Keratinocyte (primary cell): ENCODE results near the gene RTP2. TPM values are rescaled to one million over a fixed set of nuclear protein-coding genes. Genes with fewer than 3 reads are reported as not detected.

Experiments used
- DNase-seq: peaks from one replicate; pipeline ENCODE4 v3.0.0-alpha.2; 2011; ENCODE audit warnings: low read depth, missing footprints, low spot score
- FAIRE-seq: peaks from 2 replicates; lab custom pipeline; 2011; peaks lifted over from hg19 to GRCh38; lab: Jason Lieb, UNC
- H2AFZ ChIP-seq: 2 replicates; pipeline ENCODE4 v1.6.0; 2012; ENCODE audit warnings: low read length, control low read depth, inconsistent platforms; ENCODE audit not compliant: control insufficient read depth
- H3K27ac ChIP-seq: 2 replicates; pipeline ENCODE4 v1.5.1; 2011; ENCODE audit warnings: low read length; ENCODE audit not compliant: control insufficient read depth, insufficient read depth
- H3K27me3 ChIP-seq: 3 replicates; pipeline ENCODE4 v1.6.0; 2011; ENCODE audit warnings: low read length; ENCODE audit not compliant: control insufficient read depth, insufficient read depth; ENCODE audit errors: extremely low read depth
- H3K36me3 ChIP-seq, 2 experiments: 2 replicates in 1 of 2; 3 replicates in 1 of 2; pipeline ENCODE4 v1.5.1; 2011; ENCODE audit warnings: low read length in 2 of 2, mild to moderate bottlenecking in 1 of 2; ENCODE audit not compliant: control insufficient read depth in 2 of 2, insufficient read depth in 2 of 2; ENCODE audit errors: extremely low read depth in 1 of 2
- H3K4me1 ChIP-seq: 3 replicates; pipeline ENCODE4 v1.5.1; 2011; ENCODE audit warnings: low read length; ENCODE audit not compliant: control insufficient read depth, insufficient read depth; ENCODE audit errors: extremely low read depth
- H3K4me2 ChIP-seq: 3 replicates; pipeline ENCODE4 v1.6.0; 2011; ENCODE audit warnings: low read depth, low read length; ENCODE audit not compliant: control insufficient read depth, insufficient read depth; ENCODE audit errors: extremely low read depth
- H3K4me3 ChIP-seq, 3 experiments: fragments of 200-600 bp in 1 of 3; sonication (generic) in 1 of 3; 2 replicates in 2 of 3; 3 replicates in 1 of 3; pipeline ENCODE4 v1.5.1; 2011 to 2016; ENCODE audit warnings: low read length in 3 of 3, mild to moderate bottlenecking in 3 of 3, control low read depth in 2 of 3, inconsistent platforms in 1 of 3, low read depth in 1 of 3, mixed read lengths in 1 of 3, mixed run types in 1 of 3, moderate library complexity in 1 of 3; ENCODE audit not compliant: control insufficient read depth in 2 of 3, insufficient read depth in 2 of 3; ENCODE audit errors: extremely low read depth in 1 of 3
- H3K79me2 ChIP-seq: 2 replicates; pipeline ENCODE4 v1.6.0; 2012; ENCODE audit warnings: low read length; ENCODE audit not compliant: control insufficient read depth, insufficient read depth
- H3K9ac ChIP-seq: 3 replicates; pipeline ENCODE4 v1.6.0; 2011; ENCODE audit warnings: low read length; ENCODE audit not compliant: control insufficient read depth, insufficient read depth; ENCODE audit errors: extremely low read depth
- H3K9me1 ChIP-seq: 3 replicates; pipeline ENCODE4 v1.6.0; 2011; ENCODE audit warnings: low read length; ENCODE audit not compliant: control insufficient read depth, insufficient read depth; ENCODE audit errors: extremely low read depth
- H3K9me3 ChIP-seq: 2 replicates; pipeline ENCODE4 v1.5.1; 2012; ENCODE audit warnings: low read depth, low read length; ENCODE audit not compliant: control insufficient read depth
- H4K20me1 ChIP-seq: 3 replicates; pipeline ENCODE4 v1.6.0; 2011; ENCODE audit warnings: low read length; ENCODE audit not compliant: control insufficient read depth, insufficient read depth; ENCODE audit errors: extremely low read depth
- CTCF ChIP-seq, 3 experiments: IDR thresholded peaks in 1 of 3; conservative IDR thresholded peaks in 1 of 3; optimal IDR thresholded peaks in 1 of 3; 2 replicates in 2 of 3; 3 replicates in 1 of 3; pipeline versions ENCODE3 to v1.5.1; 2011; ENCODE audit warnings: low read length in 3 of 3, mild to moderate bottlenecking in 3 of 3, moderate library complexity in 2 of 3, control low read depth in 1 of 3, inconsistent platforms in 1 of 3; ENCODE audit not compliant: insufficient read depth in 2 of 3; ENCODE audit errors: extremely low read depth in 1 of 3
- EZH2 ChIP-seq: IDR thresholded peaks from one replicate; pipeline ENCODE4 v1.6.1; 2012; ENCODE audit warnings: inconsistent platforms, mild to moderate bottlenecking, low read length, moderate library complexity
- dilution Hi-C: fragments of 300-500 bp; cut with MboI; formaldehyde crosslinking; loops from one replicate; pipeline ENCODE4 v1.7.0; 2020; ENCODE audit warnings: low sequenced_read_pairs; ENCODE audit not compliant: extremely low pct_ligation_motif_present
- polyA plus RNA-seq, 5 experiments: library from polyadenylated mRNA; depleted of rRNA in 3 of 5; stranded (reverse) in 3 of 5; stranded (forward) in 1 of 5; unstranded in 1 of 5; fragments of >200 nt; gene quantifications; 1 replicate in 1 of 5; 2 replicates in 3 of 5; 3 replicates in 1 of 5; pipeline versions ENCODE4 v1.2.1 to v1.2.3, GENCODE V29; 2011 to 2012; ENCODE audit warnings: missing spikeins in 2 of 5, low read depth in 1 of 5, low replicate concordance in 1 of 5

The RTP2 gene
- polyA plus RNA-seq, 1 donor (not counting 4 experiments of a cell fraction or from before 2014, with no cell fraction given) = not detected

GRCh38 chr3:187740421-187741399, 38.4 kb upstream of the RTP2 start:
- dilution Hi-C loops = loop anchor here (25.0 kb wide), 1 partner anchor 1197 kb away; no protein-coding TSS in a partner anchor

GRCh38 chr3:187739561-187740332, 37.4 kb upstream of the RTP2 start:
- peak overlapping the region; percentile 95 for H3K4me2 ChIP-seq
- no peak for DNase-seq
- peak overlapping the region; percentile 89 for H3K27ac ChIP-seq
- peak overlapping the region; percentile 8 to 100 (median 81) for H3K4me3 ChIP-seq
- no peaks in the 10 kb centered on the region for H4K20me1 ChIP-seq
- peak overlapping the region; percentile 81 for H3K9ac ChIP-seq
- H3K9me3 ChIP-seq = no peaks in the 10 kb centered on the region
- no peak for FAIRE-seq
- H3K36me3 ChIP-seq = no peaks in the 10 kb centered on the region
- H3K27me3 ChIP-seq = no peaks in the 10 kb centered on the region
- H3K9me1 ChIP-seq = no peaks in the 10 kb centered on the region
- dilution Hi-C loops = loop anchor here (25.0 kb wide), 1 partner anchor 1198 kb away; no protein-coding TSS in a partner anchor
- peak overlapping the region; percentile 93 for H2AFZ ChIP-seq
- TF ChIP-seq EZH2 (no peak), CTCF (optimal IDR thresholded peaks at IDR 0.05 in 1 of 3, IDR thresholded peaks at IDR 0.05 in 1 of 3, conservative IDR thresholded peaks at IDR 0.05 in 1 of 3; ENCODE audit: extremely low read depth in 1 of 3, insufficient read depth in 2 of 3, low read length in 3 of 3) (peak; percentile 89 to 96 (median 93))
- H3K4me1 ChIP-seq = peaks cover 62% of the 10 kb centered on the region
- peaks cover 40% of the 10 kb centered on the region for H3K79me2 ChIP-seq

More at GRCh38 chr3:187740421-187741399, 38.4 kb upstream of the RTP2 start:
- H3K79me2 ChIP-seq = peaks cover 42% of the 10 kb centered on the region
- peak overlapping the region; percentile 93 for H2AFZ ChIP-seq
- H3K9me3 ChIP-seq = no peaks in the 10 kb centered on the region
- no peak for TF ChIP-seq EZH2
- peak; percentile 83 to 96 (median 95) for TF ChIP-seq CTCF (optimal IDR thresholded peaks at IDR 0.05 in 1 of 3, IDR thresholded peaks at IDR 0.05 in 1 of 3, conservative IDR thresholded peaks at IDR 0.05 in 1 of 3; ENCODE audit: extremely low read depth in 1 of 3, insufficient read depth in 2 of 3, low read length in 3 of 3)
- peak overlapping the region; percentile 81 for H3K9ac ChIP-seq
- FAIRE-seq = no peak
- peaks cover 61% of the 10 kb centered on the region for H3K4me1 ChIP-seq
- peak overlapping the region; percentile 89 for H3K27ac ChIP-seq
- H4K20me1 ChIP-seq = no peaks in the 10 kb centered on the region
- no peaks in the 10 kb centered on the region for H3K27me3 ChIP-seq
- H3K4me3 ChIP-seq = peak overlapping the region; percentile 34 to 100 (median 81)
- H3K36me3 ChIP-seq = no peaks in the 10 kb centered on the region
- H3K9me1 ChIP-seq = no peaks in the 10 kb centered on the region
- DNase-seq = no peak
- peak overlapping the region; percentile 95 for H3K4me2 ChIP-seq
